K562 (cell line): ENCODE measurements around the gene TOMM22. TPM values are rescaled to one million over a fixed set of nuclear protein-coding genes. Genes with fewer than 3 reads are reported as not detected.

Source experiments
- ATF7 ChIP-seq: fragments of 450-650 bp; IDR thresholded peaks from 2 replicates; pipeline ENCODE4 v1.7.1; 2014; ENCODE audit warnings: mild to moderate bottlenecking, moderate library complexity
- CAMTA2 ChIP-seq: fragments of 250-450 bp; sonication (Bioruptor Pico); conservative IDR thresholded peaks from 2 replicates; pipeline ENCODE4 v1.5.1; 2022
- CGGBP1 ChIP-seq: fragments of 250-450 bp; sonication (Bioruptor Pico); IDR thresholded peaks from 2 replicates; pipeline ENCODE4 v1.9.0; 2021; ENCODE audit warnings: mild to moderate bottlenecking
- CTBP1 ChIP-seq: fragments of 450-650 bp; IDR thresholded peaks from 2 replicates; pipeline ENCODE4 v1.6.1; 2016; ENCODE audit warnings: borderline replicate concordance
- E2F3 ChIP-seq: fragments of 250-450 bp; sonication (Bioruptor Pico); IDR thresholded peaks from 2 replicates; pipeline ENCODE4 v1.4.0; 2020; ENCODE audit warnings: mild to moderate bottlenecking
- ETV1 ChIP-seq: fragments of 450-650 bp; conservative IDR thresholded peaks from 2 replicates; pipeline ENCODE4 v1.6.1; 2016; ENCODE audit warnings: missing genetic modification characterization, control low read depth, low read depth, missing compliant biosample characterization
- HMG20B ChIP-seq: fragments of 250-450 bp; sonication (Bioruptor Pico); IDR thresholded peaks from 2 replicates; pipeline ENCODE4 v1.5.0; 2021; ENCODE audit warnings: mild to moderate bottlenecking
- NFE2 ChIP-seq: IDR thresholded peaks from 2 replicates; pipeline ENCODE4 v1.6.1; 2014; ENCODE audit warnings: antibody characterized with exemption, low read depth
- NR3C1 ChIP-seq: sonication (generic); formaldehyde crosslinking; IDR thresholded peaks from 2 replicates; pipeline ENCODE4 v1.8.1; 2022; ENCODE audit warnings: missing genetic modification reagents
- RBBP5 ChIP-seq: fragments of 200-600 bp; sonication (generic); IDR thresholded peaks from 2 replicates; pipeline ENCODE4 v1.6.1; 2012; ENCODE audit warnings: borderline replicate concordance, mild to moderate bottlenecking, low read length, control low read depth, inconsistent platforms; ENCODE audit not compliant: insufficient read depth, poor library complexity, severe bottlenecking
- RUNX1 ChIP-seq: sonication (generic); IDR thresholded peaks from 2 replicates; pipeline ENCODE4 v1.6.1; 2016; ENCODE audit warnings: antibody characterized with exemption, low read depth
- XRCC3 ChIP-seq: fragments of 450-650 bp; IDR thresholded peaks from 2 replicates; pipeline ENCODE4 v1.6.1; 2017; ENCODE audit warnings: mild to moderate bottlenecking, moderate library complexity
- ZBTB33 ChIP-seq: sonication (generic); formaldehyde crosslinking; IDR thresholded peaks from 2 replicates; pipeline ENCODE4 v1.8.1; 2023; ENCODE audit warnings: mild to moderate bottlenecking, missing genetic modification reagents
- ZFP1 ChIP-seq: fragments of 450-650 bp; formaldehyde crosslinking; IDR thresholded peaks from 2 replicates; pipeline ENCODE4 v1.4.0; 2020; ENCODE audit warnings: mild to moderate bottlenecking, mixed read lengths
- ZKSCAN1 ChIP-seq: fragments of 150-350 bp; IDR thresholded peaks from 2 replicates; pipeline ENCODE4 v1.6.1; 2016; ENCODE audit warnings: low read depth, low read length
- ZNF311 ChIP-seq: fragments of 250-450 bp; sonication (Bioruptor Pico); IDR thresholded peaks from 2 replicates; pipeline ENCODE4 v1.4.0; 2020; ENCODE audit warnings: mild to moderate bottlenecking, moderate library complexity
- polyA plus RNA-seq, 8 experiments: library from polyadenylated mRNA; depleted of rRNA in 4 of 8; stranded (reverse) in 5 of 8; unstranded in 3 of 8; fragments of >200 nt; fragmentation: Nextera tagmentation in 2 of 8; fragmentation: Illumina TruSeq in 1 of 8; extraction: Ambion mirVana in 2 of 8; extraction: Trizol in 1 of 8; gene quantifications; 2 replicates each; pipeline versions ENCODE4 v1.2.1 to v1.2.3, GENCODE V29; 2011 to 2014; ENCODE audit warnings: inconsistent platforms in 1 of 8, missing spikeins in 1 of 8
- total RNA-seq, 7 experiments: library from RNA; depleted of rRNA in 6 of 7; stranded (reverse); fragments of >200 nt in 6 of 7; fragmentation: Illumina TruSeq in 2 of 7; extraction: Trizol in 2 of 7; gene quantifications; 2 replicates each; pipeline versions ENCODE4 v1.2.1 to v1.2.3, GENCODE V29; 2011 to 2021; ENCODE audit warnings: low replicate concordance in 1 of 7
- TF ChIP-seq, protein P1 (sequence below): fragments of 200-800 bp; sonication (Bioruptor generic); IDR thresholded peaks from 2 replicates; pipeline ENCODE4 v1.6.1; 2016; ENCODE audit warnings: missing genetic modification characterization, missing compliant biosample characterization
- TF ChIP-seq, protein P2 (sequence below): sonication (generic); formaldehyde crosslinking; IDR thresholded peaks from 2 replicates; pipeline ENCODE4 v1.8.0; 2023; ENCODE audit warnings: mild to moderate bottlenecking, missing genetic modification reagents

TOMM22 gene
- total and polyA plus RNA-seq, 9 of the 15 experiments (the other 6 are each of a cell fraction or from before 2014, with no cell fraction given): 25.8 to 108 (median 73.8) TPM

DNA sequence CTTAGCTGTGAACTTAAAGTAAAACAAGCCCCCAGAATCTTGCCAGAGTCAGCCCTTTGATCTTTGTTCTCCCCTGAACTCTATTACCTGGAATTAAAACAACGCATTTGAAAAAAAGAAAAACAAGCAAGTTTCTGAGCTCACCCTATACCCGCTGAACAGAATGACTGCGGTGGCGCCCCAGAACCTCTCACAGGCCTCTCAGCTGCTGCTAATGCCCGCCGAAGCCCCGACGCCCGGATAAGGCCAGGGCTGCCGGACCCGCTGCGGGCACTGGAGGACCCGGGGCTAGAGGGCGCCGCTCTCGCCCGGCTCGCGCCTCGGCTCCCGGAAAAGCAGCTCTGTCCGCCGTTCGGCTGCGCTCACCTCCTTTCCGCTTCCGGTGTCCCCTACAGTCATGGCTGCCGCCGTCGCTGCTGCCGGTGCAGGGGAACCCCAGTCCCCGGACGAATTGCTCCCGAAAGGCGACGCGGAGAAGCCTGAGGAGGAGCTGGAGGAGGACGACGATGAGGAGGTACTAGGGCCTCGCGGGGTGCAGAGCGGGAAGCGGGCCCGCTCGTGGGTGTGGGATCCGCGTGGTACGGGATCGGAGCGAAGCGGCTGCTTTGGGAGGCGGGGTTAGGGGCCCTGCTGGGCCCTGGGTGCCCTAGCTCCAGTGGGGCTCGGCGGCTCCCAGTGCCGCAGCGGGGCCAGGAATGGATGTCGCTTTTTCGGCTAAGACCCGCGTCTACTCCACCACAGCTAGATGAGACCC, at the start of gene TOMM22 (continued):
- TF ChIP-seq, protein P1, sequence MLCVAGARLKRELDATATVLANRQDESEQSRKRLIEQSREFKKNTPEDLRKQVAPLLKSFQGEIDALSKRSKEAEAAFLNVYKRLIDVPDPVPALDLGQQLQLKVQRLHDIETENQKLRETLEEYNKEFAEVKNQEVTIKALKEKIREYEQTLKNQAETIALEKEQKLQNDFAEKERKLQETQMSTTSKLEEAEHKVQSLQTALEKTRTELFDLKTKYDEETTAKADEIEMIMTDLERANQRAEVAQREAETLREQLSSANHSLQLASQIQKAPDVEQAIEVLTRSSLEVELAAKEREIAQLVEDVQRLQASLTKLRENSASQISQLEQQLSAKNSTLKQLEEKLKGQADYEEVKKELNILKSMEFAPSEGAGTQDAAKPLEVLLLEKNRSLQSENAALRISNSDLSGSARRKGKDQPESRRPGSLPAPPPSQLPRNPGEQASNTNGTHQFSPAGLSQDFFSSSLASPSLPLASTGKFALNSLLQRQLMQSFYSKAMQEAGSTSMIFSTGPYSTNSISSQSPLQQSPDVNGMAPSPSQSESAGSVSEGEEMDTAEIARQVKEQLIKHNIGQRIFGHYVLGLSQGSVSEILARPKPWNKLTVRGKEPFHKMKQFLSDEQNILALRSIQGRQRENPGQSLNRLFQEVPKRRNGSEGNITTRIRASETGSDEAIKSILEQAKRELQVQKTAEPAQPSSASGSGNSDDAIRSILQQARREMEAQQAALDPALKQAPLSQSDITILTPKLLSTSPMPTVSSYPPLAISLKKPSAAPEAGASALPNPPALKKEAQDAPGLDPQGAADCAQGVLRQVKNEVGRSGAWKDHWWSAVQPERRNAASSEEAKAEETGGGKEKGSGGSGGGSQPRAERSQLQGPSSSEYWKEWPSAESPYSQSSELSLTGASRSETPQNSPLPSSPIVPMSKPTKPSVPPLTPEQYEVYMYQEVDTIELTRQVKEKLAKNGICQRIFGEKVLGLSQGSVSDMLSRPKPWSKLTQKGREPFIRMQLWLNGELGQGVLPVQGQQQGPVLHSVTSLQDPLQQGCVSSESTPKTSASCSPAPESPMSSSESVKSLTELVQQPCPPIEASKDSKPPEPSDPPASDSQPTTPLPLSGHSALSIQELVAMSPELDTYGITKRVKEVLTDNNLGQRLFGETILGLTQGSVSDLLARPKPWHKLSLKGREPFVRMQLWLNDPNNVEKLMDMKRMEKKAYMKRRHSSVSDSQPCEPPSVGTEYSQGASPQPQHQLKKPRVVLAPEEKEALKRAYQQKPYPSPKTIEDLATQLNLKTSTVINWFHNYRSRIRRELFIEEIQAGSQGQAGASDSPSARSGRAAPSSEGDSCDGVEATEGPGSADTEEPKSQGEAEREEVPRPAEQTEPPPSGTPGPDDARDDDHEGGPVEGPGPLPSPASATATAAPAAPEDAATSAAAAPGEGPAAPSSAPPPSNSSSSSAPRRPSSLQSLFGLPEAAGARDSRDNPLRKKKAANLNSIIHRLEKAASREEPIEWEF (CRISPR knock-in tag): no peak
- TF ChIP-seq, protein P2, sequence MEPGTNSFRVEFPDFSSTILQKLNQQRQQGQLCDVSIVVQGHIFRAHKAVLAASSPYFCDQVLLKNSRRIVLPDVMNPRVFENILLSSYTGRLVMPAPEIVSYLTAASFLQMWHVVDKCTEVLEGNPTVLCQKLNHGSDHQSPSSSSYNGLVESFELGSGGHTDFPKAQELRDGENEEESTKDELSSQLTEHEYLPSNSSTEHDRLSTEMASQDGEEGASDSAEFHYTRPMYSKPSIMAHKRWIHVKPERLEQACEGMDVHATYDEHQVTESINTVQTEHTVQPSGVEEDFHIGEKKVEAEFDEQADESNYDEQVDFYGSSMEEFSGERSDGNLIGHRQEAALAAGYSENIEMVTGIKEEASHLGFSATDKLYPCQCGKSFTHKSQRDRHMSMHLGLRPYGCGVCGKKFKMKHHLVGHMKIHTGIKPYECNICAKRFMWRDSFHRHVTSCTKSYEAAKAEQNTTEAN: no peak
- TF ChIP-seq CAMTA2: no peak
- TF ChIP-seq E2F3: no peak
- no peak for TF ChIP-seq ZFP1
- no peak for TF ChIP-seq HMG20B
- no peak for TF ChIP-seq ZNF311 (CRISPR knock-in tag)
- peak; percentile 73 for TF ChIP-seq ETV1 (tag)
- peak; percentile 55; the same call in 1 of the 2 replicates for TF ChIP-seq ATF7
- TF ChIP-seq RBBP5: peak; percentile 99
- TF ChIP-seq ZKSCAN1: 0 out of 2 replicates have a peak, but pooled peaks have one; percentile 15
- TF ChIP-seq CGGBP1 (CRISPR knock-in tag): no peak
- no peak for TF ChIP-seq XRCC3
- no peak for TF ChIP-seq ZBTB33 (CRISPR knock-in tag)
- TF ChIP-seq CTBP1: peak; percentile 63; the same call in 1 of the 2 replicates
- TF ChIP-seq NR3C1 (CRISPR knock-in tag): no peak
- TF ChIP-seq NFE2: no peak
- TF ChIP-seq RUNX1: no peak
